Right hindlimb (tissue), 1 donor: ENCODE measurements around the gene BAIAP2L1.

ENCODE experiments used
- DNase-seq: peaks from one replicate; pipeline ENCODE4 v3.0.0-alpha.2; 2018

BAIAP2L1 gene

DNA sequence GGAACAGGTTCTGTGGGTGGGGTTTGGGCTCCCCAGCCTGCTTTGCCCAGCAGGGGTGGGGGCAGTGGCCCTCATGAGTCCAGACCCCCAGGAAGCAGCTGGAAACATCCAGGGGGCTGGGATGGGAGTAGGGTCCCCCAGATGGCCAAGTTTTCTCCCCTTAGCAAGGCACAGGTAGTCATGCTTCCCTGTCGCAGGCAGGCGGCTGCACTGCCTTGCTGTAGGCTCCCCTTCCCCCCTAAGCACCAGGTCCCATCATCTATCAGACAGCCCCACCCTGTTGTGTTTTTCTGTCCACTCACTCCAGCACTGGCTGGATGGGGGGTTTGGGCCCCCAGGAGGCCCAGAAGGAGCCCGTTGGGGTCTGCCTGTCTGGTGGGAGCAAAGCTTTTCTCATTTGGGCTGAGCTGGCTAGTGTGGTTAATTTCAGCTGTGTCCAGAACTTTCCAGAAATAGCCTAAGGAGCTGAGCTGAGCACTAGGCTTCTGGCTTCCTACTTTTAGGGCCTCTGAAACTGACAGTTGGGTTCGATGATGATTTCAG is 111.5 kb downstream of the BAIAP2L1 start:
- no peak for DNase-seq

DNA sequence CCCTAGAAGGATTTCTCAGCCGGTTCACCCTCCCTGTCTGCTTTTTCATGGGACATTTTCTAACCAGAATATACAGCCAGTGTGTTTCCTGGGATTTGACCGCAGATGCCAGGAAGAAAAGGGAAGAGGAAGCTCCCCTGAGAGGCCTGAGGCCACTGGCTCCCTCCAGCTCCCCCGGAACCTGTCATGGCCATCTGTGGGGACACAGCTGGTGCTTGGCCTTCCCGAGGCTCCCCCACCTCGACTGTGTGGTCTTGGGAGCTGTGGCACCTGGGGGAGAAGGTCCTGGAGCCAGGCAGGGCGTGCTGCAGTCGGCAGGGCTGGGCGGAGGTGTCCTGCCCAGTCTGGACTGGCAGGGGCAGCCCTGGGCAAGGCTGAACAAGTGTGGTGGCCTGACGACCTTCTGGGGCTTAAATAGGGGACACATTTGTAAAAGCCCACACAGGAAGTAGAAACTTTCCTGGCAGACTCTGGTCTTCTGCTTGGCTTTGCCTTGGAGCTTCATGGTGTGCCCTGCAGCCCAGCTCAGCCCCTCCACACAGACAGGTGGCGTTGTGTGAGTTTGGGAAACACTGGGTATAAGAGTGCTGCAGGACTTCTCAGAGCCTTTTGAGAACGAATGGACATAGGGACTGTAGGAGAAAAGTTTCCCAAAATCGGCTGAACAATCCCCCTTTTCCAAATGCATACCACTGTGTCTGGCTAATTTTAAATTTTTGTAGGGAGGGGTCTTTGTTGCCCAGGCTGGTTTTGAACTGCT is 112.6 kb downstream of the BAIAP2L1 start:
- DNase-seq = no peak

DNA sequence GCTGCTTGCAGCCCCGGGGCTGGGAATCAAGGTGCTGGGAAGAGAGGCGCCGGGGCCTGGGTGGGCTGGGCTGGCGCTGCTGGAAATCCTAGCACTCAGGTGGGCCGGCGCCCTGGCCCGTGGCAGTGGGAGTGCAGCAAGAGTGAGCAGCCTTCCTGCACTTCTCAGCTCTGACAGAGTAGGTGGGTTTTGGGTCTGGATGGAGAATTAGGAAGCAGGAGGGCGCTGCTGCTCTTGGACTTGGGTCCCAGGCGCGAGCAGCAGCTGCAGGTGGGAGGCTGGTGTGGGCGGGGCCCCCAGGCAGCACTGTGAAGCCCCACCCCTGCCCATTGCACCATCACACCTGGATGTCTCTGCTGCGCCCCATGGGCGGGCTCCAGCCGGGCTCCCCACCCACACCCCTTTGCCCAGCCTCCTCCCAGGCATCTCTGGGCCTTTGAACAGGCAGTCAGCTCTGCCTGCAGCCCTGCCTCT is 113.4 kb downstream of the BAIAP2L1 start:
- no peak for DNase-seq

DNA sequence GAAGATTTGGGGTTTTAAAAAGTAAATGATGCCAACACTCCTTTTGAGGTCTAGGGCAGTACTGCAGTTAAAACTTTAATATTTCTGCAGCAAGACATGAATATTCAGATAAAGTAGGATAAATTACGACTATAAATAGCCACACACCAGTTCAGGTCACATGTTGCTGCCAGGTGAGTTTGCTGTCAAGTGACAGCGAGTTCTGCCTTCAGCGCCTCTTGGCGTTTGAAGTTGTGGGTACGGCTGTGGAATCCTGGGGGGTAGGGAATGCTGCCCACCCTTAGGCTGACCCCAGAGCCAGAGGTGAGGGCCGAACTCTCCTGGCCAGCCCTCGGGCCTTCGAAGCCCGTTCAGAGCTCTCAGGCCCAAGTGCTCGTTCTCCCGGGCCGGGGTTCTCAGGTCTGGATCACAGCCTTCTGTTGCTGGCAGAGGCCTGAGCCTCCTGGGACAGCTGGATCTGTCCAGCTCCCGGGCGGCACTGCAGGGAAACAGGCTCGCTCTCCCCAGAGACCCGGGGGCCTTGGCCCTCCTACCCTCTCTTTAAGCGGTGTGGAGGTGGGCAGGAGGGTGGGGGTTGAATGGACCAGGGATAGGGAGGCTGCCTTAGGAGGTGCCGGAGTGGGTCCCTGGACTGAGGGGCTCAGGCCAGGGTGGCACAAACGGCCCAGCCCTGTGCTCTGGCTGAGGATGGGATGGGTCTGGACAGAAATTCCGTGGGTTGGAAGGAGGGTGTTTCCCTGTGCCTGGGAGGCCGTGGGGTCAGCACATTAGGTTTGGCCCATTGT is 114.0 kb downstream of the BAIAP2L1 start:
- no peak for DNase-seq

DNA sequence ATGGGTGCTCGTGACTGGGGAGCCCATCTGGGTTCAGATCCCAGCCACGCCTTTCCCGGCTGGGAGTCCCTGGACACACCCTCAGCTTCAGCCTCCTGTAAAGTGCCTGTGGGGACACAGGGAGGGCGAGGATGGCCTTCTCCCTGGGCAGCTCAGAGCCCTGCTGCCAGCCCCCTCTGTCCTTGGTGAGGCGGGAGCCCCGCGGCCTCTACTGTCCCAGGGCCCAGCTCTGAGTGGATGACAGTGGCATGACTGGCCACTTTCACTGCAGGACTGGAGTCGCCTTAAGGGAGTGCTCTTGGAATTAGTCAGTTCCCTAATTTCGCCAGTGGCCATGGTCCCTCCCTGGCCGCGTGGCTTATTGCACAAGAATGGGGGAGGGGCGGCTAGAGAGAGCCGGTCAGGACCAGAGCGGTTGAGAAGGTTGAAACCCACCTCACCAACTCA is 114.8 kb downstream of the BAIAP2L1 start:
- DNase-seq = no peak

DNA sequence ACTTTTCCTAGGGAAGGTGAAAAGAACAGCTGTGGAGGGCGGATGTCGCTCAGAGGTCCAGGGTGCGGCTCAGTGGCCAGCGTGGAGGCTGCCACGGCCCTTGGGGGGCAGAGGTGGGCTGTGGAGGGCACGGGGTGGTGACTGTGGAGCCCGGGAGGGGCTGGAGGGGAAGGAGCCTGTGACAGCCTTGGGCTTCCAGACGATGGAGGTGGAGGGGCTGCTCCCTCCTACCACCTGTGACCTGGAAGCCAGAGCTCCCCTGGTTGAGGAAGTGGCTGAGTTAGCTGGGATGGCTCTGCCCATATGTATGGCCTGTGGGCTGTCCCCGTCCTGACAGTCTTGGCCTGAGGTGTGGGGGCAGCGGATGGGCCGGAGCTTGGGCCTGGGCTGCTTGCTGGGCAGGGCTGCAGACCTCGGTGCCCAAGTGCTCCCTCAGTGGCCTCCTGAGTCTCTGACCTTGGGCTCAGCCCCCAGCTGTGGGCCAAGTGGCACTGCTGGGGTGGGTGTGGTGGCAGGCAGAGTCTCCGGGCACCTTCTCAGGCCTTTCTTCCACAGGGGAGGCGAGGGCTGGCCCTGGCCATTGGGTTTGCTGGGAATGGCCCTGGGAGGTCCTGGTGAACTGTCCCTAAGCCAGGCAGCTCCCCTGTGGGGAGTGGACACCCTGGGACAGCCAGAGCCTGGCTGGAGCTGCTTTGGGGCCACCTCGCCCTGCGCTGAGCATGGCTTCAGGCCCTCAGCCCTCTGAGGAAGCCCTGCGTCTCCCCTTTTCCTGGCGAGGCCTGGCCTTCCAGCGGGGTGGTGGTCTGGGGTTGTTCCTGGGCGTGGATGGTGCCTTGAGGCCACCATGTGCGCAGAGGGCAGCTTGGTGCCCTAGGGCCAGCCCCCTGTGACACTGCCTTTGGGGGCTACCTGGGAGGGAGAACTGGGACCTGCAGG is 115.5 kb downstream of the BAIAP2L1 start:
- DNase-seq = no peak

DNA sequence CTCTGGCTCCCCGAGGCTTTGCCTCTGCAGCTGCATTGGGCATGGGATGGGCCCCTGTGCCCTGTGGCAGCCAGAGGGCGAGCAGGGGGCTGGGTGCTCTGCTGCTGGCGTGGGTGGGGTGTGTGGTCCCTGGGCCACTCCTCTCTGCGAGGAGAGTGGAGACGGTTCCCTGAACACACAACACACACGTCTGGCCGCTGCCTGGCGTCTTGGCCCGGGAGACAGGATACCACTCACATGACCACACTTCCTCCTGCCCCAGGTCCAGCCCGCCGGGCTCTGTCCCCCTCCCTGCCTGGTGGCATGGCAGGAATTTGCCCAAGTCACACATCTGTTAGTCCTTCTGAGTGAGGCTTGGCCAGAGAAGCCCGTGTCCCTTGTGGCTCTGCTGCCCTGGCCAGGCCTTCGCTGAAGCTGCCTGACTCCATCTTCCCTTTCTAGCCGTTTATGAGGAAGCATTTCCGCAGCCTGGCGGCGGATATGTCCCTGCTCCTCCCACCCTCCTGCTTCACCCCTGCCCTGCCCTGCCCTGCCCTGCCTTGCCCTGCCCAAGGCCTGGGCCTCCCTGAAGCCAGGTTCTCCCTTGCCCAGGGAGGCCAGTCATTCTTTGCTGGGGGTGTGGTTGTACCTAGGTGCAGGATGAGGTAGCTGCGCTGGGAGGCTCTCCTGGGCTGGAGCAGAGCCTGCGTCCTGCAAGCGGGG is 116.4 kb downstream of the BAIAP2L1 start:
- DNase-seq = peak; percentile 67

DNA sequence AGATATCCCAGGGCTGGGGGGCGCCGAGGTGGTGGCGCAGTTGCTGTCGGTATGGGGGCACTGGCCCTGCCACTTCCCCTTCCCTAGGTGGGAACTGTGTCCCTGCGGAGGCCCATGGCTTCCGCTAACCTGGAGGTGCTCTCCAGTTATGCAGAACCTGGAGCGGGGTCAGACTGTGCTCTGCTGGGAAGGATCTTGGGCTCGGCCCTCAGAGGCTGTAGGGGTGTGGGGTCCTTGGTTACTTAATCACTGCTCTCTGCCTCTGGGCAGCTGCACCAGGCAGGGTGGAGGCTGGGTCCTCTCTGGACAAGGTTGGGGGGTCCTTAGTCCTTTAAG is 117.0 kb downstream of the BAIAP2L1 start:
- DNase-seq = no peak

DNA sequence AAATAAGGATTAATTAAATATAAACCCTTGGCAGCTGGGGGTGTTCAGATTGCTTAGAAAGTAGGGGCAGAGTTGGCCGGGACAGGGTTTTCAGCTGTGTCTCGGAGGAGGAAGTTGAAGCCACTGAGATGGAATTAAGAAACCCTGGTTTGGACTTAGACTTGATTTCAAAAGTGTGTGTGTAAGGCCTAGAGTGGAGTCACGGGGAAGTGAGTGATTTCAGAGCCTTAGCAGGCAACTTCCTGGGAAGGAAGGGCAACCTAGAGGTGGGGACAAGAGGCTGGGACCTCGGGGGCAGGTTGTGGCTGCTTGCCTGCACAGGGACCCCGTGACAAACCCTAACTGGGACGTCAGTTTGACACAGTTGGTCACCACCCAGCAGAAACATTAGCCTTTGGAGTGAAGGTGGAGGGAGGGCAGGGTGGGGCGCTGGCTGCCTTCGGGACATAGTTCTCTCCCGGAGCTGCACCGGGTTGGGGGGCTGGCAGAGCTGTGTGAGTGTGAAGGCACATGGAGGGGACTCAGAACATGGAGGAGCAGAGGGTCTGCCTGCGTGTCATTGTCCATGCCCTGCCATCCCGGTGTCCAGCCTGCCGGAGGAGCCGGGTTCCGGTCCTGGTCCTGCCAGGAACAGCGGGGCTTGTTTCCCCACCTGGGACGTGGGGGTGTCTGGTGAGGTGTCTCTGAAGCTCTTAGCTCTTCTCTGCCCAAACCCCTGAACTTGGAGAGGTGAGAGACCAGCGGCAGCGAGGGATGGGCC is 117.6 kb downstream of the BAIAP2L1 start:
- no peak for DNase-seq

DNA sequence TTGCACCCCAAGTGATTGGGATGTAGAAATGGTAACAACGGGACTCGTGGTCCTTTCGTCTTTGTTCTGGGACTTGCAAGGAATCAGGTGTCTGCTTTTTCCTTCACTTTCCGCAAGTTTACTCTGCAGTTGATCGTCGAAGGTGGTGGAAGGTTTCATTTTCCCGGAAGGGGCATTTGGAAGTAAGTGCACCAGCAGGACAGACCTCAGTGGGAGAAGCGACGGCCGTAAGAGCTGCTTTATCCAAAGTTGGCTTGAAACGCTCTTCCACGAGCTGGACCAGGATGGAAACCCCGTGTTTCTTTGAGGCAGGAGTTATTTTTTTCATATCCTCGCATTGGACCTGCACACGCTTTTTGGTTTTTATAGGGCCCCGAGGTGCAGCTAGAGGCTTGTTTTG is 118.2 kb downstream of the BAIAP2L1 start:
- no peak for DNase-seq

DNA sequence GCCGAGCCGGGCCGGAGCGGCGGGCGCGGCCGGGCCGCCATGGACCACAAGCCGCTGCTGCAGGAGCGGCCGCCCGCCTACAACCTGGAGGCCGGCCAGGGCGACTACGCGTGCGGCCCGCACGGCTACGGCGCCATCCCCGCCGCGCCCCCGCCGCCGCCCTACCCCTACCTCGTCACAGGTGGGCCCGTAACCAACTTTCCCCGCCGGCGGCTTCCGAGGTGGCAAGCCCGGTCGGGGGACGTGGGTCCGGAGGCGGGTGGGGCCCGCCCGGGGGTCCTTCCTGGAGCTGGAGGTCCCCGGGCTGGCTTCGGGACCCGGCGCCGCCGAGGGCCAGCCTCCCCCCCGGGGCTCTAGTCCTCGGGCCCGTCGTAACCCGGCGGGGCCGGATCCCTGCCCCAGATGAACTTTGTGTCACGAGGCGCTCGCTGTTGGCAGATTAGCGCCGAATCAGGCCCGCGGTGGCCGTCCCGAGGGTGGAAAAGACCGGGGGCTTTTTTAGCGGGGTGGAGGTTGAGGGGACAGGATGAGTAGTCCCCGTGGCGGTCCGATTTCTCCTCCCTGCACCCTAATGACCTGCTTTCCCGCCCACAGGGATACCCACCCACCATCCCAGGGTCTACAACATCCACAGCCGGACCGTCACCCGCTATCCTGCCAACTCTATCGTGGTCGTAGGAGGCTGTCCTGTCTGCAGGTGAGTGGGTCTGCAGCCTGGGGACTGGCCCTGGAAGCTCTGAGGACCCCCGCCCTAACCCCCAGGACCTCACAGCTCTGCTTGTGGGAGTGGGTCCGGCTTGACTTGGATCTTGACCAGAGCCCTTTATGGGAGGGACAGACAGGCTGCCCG is 118.9 kb downstream of the BAIAP2L1 start:
- DNase-seq = no peak

DNA sequence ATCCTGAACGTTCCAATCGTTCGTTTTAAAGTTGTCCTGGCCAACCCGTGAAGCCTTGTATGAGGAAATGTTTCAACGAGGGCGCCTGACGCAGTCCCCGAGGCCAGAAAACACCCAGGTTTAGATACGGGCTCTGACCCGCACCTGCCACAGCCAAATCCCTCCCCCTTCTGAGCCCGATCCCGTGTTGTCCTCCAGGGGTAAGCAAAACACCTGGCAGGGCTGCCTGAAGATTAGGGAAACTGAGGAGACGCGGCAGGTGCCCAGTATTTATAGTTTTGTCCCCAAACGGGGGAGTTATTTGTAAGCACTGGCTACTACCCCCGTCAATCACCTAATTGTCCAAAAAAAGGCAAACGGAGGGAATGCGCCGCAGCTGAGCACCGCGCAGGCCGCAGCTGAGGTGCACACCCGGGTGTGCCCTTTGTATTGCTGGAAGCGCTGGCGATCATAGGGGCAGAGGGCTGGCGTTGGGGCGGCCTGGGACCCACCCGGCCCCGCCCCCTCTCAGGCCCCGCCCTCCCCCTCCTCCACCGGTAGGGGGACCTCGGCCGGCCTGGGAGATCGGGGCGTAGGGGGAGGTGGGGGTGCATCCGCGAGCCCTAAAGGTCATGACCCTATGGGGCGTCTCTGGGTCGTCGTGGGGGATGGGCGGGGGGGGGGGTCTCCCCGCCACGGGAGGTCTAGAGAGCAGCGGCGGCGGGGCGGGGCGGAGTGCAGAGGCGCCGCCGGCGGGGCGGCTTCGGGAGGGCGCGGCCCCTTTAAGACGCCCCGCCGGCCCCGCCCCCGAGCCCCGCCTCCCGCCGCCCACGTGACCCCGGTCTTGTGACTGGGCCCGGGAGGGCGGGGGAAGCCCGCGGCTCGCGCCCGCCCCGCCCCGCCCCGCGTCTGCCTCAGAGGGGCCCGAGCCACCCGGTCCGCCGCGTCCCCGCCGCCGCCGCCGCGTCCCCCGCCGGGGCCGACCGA is 119.8 kb downstream of the BAIAP2L1 start, which contains the start of gene BRI3:
BRI3 (plus strand) TSS at position 896 of the 966 bp plus-strand sequence. CDS start 110 bp downstream, outside the sequence.
- peak; percentile 95 for DNase-seq

DNA sequence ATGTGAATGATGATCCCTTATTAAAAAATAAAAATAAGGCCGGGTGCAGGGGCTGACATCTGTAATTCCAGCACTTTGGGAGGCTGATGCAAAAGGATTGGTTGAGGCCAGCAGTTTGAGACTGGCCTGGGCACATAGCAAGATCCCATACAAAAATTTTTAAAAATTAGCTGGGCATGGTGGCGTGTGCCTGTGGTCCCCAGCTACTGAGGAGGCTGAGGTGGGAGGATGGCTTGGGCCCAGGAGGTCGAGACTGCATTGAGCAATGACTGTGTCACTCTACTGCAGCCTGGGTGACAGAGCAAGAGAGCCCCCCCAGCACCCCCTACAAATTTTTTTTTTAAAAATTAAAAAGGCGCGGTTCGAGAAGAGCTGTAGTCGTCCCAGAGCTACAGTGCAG is 120.6 kb downstream of the BAIAP2L1 start:
- DNase-seq = no peak

DNA sequence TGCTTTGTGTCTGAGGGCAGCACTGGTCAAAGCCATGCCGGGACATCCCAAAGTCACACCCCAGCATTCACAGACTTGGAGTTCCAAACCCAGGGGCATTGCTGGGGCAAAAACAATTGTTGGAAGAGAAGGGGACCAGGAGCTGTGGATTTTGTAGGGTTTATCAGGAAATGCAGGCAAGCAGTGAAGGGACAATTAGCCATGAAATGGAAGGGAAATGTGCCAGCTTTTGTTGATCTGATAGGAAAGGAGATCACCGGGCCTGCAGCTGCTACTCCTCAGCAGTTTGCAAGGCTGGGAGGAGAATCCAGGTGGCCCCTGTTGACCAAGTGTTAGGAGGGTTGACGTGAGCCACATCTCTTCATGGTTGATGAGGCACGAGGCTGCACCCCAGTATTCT is 122.0 kb downstream of the BAIAP2L1 start:
- no peak for DNase-seq

DNA sequence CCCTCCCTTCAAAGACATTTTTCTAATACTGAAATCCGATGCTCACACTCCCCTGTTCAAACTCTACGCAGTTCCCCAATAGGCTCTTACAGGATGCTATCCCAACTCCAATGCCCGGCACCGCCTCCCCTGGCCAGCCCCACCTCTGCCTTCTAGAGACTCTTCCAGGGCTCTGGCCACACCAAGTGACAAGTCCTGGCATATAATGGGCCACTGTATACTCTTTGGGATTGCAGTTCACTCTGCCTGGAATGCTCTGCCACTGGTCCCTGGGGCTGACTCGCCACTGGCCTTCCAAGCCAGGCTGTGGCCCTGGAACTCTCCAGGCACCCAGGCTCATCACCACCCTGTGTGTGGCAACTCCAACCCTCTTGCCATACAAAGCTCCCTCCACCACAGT is 122.5 kb downstream of the BAIAP2L1 start:
- DNase-seq = no peak

DNA sequence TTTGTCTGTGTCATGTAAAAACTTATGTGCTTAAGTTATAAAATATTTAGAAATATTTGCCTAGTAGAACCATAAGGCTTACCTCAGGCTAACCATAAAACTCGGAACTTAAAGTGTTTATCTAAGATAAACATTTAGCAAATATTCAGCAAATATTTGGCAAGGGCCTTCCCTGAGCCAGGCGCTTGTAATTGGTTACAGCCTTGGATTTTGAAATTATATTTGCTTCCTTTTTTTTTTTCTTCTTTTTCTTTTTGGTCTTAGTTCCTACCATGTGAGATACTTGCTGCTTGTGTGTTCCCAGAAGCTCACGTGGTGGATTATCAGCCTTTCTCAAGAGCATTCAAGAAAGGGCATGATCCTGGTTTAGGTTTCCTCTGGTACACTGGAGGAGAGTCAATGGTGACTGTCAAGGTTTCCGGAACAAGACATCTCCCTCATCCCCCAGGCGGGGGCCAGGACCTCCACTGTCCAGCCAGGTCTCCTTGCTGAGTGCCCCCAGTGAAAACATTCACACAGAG is 124.6 kb downstream of the BAIAP2L1 start:
- no peak for DNase-seq

DNA sequence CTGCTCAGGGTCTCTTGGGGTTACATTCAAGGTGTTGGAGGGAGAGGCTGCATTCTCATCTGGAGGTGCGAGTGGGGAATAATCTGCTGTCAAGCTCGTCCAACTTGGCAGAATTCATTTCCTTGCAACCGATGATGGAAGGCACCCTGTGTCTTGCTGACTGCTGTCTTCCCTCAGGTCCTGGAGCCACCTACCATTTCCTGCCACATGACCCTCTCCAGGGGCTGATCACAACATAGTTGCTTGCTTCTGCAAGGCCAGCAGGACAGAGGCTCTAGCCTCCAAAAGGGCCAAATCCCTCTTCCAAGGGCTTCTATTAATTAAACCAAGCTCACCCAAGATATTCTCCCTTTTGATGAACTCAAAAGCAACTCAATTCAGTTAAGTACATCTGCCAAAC is 133.6 kb downstream of the BAIAP2L1 start:
- no peak for DNase-seq

DNA sequence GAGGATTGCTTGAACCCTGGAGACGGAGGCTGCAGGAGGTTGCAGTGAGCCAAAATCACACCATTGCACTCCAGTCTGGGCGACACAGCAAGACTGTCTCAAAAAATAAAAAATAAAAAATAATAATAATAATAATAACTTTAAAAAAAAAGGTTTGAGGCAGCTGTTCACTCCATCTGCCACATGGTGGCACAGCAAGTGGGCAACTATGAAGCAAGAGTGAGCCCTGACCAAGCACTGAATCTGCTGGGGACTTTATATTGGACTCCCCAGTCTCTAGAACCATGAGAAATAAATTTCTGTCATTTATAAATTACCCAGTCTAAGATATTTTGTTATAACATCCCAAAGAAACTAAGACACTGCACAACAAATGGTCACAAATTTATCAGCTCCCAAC is 134.1 kb downstream of the BAIAP2L1 start:
- no peak for DNase-seq

DNA sequence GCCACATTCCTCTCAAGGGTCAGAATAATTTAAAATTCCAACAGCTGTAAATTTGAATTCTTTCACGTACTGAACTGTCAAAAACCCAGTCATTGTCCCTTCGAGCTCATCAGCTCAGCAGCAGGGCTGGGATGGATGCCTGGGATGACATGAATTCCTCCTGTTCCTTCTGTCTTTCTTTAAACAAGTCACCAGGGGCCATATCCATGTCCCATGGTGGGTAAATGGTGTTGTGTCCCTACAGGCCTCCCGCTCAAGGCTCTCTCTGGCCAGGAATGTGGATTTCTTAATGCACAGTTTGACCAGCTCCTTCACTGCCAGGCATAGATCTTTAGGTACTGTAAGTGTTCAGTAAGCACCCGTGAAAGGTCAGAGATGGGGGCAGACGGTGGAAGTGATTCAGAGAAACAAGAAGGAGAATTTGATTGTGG is 135.0 kb downstream of the BAIAP2L1 start:
- DNase-seq = no peak
